Retinal pigment epithelial cell (primary cell): ENCODE data around the gene HGF.

Experiments used
- DNase-seq: peaks from one replicate; pipeline ENCODE4 v3.0.0-alpha.2; 2010; ENCODE audit warnings: low read depth
- H3K4me3 ChIP-seq: 2 replicates; pipeline ENCODE4 v1.5.1; 2011; ENCODE audit warnings: mild to moderate bottlenecking, low read length, control low read depth, moderate library complexity
- CTCF ChIP-seq: conservative IDR thresholded peaks from 2 replicates; pipeline ENCODE4 v1.5.1; 2011; ENCODE audit warnings: low read depth, low read length, control low read depth, inconsistent platforms

The HGF gene

DNA sequence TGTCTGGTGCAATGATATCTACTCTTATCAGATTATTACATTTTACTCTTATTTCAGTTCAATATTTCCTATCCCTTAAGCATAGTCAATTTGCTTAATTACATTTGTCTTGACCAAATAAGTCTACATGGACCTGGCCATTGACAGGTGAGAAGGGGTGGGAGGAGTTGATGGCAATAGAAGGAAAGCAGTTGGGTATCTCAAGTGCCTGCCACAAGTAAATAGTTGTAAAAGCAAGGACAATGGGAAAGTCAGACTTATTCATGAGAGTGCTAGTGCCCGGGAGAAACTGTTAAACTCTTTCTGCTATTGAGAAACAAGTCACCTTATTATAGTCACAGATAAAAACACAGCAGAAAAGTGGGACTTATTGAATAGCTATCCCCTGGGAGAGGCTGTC lies 32.4 kb upstream of the HGF start:
- no peak for DNase-seq
- H3K4me3 ChIP-seq = no peak overlapping the region
- no peak for TF ChIP-seq CTCF

- no peak for TF ChIP-seq CTCF
- H3K4me3 ChIP-seq = no peak overlapping the region
- DNase-seq = no peak
Observed at GRCh38 chr7:81801532-81801931, 31.7 kb upstream of the HGF start.

DNA sequence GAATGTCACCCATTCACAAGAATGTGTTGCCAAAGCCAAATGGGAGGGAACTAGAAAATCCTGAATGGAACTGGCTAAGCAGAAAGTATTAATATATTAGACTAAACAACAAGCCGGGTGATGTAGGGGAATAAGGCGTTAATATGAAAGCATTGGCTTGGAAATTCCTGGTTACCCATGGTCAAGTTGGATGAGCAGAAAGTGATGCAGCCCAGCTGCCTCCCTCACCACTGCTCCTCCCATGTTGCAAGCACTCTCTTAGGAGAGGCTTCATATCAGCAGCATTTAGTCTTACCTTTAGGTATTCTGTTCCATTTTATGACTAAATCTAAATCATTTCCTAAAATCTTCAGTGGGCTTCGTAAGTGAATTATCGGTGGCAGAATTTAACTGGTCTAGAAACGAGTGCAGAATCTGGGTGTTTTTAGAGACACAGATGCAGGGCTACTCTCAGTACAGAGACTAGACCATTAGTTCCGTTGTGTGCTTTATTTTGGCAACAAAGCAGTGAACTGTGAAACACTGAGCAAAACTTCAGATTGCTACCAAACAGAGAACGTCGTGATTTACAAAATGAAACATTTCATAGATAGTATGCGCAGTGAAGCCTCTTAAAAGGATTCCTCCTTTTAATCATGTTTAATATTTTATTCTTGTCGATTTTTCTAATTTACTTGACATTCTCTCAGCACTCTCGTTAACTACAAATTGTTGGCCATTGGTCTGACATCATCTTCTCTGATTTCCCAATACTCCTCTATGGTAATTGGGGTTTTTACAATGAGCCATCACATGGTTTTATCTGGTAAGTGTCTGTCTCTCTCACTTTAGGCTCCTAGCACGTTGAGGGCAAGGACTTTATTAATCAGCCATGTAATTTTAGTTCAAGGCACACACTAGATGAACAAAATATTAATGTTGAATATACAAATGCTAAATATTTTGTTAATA lies 22.0 kb upstream of the HGF start:
- no peak overlapping the region for H3K4me3 ChIP-seq
- no peak for DNase-seq
- no peak for TF ChIP-seq CTCF

DNA sequence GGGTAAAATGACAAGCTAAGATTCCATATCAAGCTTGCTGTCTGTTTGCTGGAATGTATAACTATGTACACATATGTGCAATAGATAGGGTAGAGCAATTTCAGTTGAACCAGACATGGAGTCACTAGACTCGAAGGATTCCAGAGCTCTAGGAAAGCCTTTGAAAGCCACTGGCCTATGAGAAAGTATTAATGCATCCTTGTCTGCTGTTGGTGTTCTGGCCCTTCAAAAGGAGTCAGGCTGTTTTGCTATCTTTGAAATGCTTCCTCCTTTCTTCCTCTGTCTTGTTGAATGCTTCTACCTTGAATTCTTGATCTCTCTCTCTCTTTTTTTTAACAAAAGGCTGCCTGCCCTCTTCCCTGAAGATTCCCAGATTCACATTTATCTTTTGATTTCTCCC lies 20.8 kb upstream of the HGF start:
- no peak for DNase-seq
- no peak for TF ChIP-seq CTCF
- no peak overlapping the region for H3K4me3 ChIP-seq

DNA sequence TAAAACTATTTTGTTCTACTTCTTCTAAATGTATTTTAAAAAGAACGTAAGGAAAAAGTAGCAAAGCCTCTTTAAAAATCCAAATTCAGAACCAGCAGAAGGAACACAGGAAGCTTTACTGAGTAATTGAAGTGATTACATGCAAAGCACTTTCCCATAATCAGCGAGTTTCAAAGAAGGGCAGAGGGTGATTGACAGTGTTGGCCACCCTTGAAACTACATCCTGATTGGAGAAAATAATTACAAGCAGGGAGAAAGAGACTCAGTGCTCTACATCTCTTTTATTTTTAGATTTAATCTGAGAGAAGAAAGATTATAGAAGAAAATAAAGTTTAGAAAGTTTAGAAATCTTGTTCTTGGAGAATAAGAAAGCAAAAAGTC lies 20.3 kb upstream of the HGF start:
- DNase-seq = no peak
- no peak overlapping the region for H3K4me3 ChIP-seq
- TF ChIP-seq CTCF = no peak

GRCh38 chr7:81789406-81790119 lies 19.7 kb upstream of the HGF start:
- no peak for TF ChIP-seq CTCF
- no peak for DNase-seq
- H3K4me3 ChIP-seq = no peak overlapping the region

- TF ChIP-seq CTCF = no peak
- no peak for DNase-seq
- H3K4me3 ChIP-seq = no peak overlapping the region
Observed at GRCh38 chr7:81788246-81788645, 18.4 kb upstream of the HGF start.
